GM19455 (cell line): Measurements from ENCODE around the gene GALNT13.

Experiments used
- ATAC-seq: cut with Tn5 transposase; IDR thresholded peaks from one replicate; pipeline ENCODE4 v1.9.1; 2021; ENCODE audit not compliant: unreplicated experiment

The GALNT13 gene

DNA sequence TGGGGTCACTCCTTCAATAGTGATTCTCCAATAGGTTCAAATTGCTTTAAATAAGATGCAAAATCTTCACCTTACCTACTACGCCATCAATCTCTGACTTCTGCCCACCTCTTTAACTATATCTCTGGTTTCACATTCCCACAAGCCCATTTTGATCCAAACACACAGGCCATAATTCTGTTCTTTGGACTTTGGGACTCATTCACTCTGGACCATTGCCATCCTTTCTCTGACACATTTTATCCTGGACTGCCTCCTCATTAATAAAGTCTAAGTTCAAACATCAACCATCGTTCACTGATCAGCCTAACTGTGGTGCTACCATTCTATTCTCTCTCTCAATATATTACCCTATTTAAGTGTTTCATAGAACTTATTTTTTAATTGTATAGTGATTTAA lies 332.2 kb downstream of the GALNT13 start:
- ATAC-seq: no peak

DNA sequence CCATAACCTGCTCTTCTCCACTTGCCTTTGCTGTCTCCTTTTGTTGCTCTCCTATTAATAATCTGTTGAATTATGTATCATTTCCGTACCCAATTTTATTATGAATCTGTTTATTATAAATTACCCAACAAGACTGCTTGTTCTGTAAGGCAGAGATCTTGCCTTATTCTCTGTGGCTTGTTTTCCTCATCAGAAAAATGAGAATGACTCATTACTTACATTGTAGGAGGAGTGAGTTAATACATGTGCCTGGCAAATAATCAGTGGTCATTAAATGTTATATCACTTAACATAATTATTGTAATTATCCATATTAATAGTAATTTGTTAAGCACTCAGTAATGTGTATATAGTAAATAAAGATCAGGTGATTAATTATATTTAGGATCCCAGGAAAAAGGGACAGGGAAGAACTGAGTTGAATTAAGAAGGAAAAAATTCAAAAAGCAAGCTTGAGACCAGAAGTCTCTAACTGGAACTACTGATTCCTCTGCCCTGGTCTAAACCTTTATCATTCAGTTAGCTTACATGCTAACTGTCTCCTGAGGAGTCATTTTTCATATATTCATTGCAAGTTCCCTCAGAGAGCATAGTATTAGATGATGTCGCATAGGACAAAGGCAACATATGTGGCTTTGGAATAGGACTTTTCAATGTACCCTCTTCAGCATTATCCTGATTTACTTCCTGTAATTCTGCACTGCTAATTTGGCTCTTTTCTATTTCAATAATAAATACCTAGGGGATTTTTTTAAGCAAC lies 335.7 kb downstream of the GALNT13 start:
- no peak for ATAC-seq

DNA sequence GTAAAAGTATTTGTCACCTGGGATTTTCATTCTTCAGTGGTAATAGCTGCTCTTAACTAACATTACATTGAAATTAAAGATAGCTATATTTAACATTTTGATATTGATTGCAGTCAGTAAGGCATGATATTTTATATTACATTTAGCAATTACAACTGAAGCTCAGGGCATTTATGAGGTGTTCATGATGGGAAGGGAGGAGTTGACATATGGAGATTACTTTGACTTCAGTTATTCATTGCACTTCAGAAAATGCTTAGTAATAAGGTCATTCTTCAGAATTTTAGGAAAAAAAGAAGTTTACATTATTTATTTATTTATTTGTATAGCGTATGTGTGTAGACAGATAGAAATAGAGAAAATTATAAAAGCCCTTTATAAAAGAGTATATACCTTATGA lies 352.0 kb downstream of the GALNT13 start:
- no peak for ATAC-seq

DNA sequence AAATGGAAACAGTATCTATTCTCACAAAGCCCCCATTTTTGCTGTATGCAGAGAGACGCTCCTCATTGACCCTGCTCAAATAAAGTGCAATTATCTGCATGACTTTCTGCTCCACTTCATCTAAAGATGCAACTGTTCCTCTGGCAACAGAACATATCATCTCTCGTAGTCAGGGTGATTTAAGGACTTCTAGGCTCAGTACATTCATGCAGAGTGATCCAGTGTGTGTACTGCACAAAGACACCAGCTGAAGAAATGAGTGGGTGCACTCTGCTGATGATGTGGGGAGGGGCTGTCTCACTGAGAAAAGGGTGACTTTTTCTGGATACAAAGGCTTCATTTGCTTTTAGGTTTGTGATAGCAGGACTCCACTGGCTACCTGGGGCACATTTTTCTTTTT lies 355.2 kb downstream of the GALNT13 start:
- no peak for ATAC-seq

DNA sequence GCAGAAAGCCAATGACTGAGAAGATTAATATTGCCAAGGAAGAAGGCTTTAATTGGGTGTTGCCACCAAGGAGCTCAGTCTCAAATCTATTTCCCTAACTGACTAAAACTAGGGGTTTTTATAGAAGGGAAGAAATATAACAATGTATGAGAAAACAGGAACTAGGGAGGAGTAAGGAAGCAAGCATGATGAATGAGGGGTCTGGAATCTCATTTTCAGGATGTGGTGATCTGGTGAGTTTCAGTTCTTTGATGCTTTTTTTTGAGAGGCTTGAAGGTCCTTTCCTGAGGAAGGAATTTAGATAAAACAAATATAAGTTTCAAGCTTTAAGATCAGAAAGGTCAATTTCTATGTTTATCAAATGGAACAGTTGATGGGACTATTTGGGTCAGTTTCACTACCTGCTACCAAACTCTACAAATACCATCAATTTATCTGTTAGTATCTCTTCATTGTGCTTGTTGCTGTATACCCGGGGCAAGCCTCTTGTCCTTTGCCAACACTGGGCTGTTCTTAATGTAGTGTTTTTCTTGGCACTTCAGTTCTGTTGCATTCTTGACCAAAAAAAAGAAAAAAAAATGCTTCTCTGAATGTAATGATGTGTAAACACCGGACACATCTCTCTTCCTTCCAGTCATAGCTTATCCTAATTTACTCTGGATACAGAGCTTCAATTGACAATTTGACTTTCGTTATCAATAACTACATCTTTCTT lies 357.0 kb downstream of the GALNT13 start:
- no peak for ATAC-seq

DNA sequence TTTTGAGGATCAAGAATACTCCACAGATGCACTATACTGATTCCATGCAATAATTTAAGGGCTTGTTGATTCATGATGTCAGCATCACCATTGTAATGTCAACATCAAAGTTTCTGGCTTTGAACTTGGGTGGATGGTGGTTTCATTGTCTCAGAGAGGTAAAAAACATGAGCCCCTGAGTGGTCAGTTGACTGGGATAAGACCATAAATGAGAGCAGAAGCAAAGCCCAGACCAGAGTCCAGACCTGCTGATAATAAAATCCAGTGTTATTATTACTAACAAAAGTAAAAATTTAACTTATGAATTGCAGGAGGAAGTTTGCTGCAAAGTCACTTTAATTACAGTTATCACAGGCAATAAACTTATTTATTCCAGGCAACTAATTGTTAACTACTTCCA lies 358.2 kb downstream of the GALNT13 start:
- no peak for ATAC-seq

DNA sequence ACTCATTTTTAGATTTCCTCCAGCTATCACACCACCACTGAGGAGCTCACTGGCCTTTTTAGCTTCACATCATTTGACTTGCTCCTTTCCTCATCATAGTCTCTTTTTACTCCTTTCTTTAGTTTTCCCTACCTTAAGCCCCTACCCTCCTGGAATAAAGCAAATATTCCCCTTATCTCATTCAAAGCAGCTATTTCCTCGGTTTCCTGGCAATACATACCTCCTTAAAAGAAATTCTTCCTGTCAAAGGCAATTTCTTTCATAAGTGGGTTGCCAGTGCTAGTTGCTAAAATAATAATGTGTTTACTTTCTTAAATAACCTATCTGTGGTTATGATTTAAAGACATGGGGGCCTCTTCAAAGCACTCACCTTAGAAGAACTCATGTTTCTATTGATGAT lies 359.3 kb downstream of the GALNT13 start:
- ATAC-seq: no peak

DNA sequence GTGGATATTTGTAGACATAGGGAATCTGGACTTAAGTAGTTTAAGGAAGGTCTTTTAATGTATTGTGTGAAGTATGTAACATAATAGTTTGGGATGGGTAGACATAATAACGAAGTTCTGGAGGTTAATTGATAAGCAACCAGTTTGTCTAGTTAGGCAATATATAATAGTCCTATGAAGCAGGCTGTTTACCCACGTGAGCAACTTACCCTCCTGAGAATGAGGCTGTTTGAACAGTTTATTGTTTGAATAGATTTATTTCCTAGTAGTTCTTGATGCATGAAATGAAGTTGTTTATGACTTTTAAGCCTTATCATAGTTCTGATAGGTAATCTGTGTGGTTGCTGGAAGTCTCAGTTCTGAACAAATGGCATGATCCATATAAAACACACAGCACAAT lies 361.5 kb downstream of the GALNT13 start:
- no peak for ATAC-seq

DNA sequence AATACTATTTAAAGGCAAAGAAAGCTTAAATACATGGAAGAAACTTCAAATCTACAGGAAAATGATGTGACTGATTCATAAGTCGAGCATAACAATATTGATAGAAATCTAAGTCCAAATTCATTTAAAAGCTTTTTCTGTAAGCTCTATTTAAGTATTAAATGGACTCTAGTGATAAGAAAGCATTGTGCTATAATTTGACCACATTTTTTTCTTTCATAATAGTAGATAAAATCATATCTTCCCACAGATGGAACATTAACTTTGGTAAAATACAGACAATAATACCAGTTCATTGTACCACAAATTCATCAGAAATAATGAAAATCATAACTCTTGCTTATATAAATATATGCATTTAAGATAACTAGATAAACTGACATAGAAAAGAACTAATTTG lies 366.5 kb downstream of the GALNT13 start:
- no peak for ATAC-seq

DNA sequence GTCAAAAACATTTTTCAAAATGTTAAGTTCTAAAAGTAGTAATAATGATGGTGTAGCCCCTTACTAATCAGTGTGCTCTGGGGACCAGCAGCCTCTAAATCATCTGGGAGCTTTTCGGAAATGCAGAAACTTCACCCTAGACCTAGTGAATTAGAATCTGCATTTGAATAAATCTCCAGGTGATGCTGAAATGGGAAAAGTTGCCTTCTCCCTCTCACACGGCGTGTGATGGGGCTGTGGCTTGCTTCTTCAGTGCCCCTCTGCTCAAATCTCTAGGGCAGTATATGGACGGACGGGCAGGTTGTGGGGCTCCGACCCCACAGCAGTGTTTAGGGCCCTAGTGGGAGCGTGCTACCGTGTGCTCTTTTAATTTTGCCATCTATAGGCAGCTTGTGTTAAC lies 368.6 kb downstream of the GALNT13 start:
- ATAC-seq: no peak

DNA sequence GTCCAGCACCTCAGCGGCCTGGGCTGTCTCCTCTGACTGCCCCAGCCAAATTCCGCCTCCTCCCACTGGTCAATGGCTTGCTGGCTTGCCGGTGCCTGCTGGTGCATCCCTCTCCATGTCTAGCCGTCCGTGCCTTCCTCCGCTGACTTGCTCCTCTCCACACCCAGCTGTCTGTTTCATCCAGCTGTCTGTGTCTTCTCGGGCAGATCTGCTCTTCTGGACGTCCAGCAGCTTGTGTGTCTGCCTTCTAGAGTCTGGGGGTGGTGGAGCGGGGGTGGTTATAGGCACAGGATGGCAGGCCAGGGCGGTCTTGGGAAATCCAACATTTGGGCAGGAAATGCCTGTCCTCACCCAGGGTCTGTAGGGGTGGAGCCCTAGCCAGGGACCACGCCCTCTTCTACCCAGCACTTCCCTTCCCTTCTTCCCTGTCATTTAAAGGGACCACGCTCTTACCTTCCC lies 369.2 kb downstream of the GALNT13 start:
- no peak for ATAC-seq

DNA sequence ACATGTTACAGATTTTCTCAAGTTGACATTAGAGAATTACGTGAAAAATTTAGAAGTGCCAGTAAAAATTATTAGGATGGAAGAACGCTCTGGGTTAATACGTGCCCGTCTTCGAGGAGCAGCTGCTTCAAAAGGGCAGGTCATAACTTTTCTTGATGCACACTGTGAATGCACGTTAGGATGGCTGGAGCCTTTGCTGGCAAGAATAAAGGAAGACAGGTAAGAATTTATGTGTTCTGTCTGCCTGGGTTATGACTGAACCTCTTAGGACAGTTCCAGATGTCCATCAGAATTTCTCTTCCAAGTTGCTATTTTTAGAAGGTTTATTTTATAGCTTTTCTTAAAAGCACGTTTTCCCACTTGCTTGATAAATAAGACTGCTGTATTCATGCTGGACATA lies 371.0 kb downstream of the GALNT13 start:
- no peak for ATAC-seq

DNA sequence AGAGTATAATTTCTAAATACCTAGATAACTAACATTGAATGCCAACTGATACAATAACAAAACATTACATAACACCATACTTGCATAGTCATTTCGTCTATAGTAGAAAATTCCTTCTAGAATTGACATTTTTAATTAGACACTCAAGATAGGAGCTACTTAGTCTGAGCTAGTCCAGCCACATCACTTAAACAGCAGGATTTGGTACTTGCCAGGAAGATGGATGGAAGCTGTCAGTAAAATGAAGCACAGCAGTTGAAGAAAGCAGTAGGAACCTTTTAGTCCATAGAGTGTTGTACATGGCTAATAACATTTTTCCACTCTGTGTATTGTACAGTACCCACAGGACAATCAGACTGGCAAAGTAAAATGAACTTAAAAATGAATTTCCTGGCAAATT lies 372.0 kb downstream of the GALNT13 start:
- no peak for ATAC-seq

DNA sequence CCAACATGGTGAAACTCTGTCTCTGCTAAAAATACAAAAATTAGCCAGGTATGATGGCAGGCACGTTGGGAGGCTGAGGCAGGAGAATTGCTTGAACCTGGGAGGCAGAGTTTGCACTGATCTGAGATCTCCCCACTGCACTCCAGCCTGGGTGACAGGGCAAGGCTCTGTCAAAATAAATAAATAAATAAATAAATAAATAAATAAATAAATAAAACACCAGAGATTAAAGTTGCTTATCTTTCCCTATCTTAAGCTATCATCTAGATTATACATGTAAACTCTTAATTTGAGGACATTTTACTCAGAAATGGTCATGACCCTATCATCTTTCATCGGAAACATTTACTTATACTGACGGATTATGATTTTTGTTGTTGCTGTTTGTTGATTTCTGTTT lies 373.2 kb downstream of the GALNT13 start:
- no peak for ATAC-seq

DNA sequence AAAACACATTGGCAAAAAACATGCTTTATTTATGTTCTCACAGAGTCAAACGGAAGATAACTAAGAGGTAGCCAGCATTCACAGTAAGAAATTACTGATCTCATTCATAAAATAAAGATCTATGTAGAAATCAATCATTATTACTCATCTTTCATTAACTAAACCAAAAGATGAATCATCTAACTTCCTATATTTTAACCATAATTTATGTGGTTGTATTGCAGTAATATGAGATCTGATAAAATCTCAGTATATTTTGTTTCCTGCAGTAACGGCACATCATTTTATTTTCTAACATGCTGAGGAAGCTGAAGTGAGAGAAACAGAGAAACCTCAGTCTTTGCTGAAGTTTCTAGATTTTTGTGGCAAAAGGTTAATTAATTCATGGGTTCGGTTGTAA lies 375.8 kb downstream of the GALNT13 start:
- no peak for ATAC-seq

DNA sequence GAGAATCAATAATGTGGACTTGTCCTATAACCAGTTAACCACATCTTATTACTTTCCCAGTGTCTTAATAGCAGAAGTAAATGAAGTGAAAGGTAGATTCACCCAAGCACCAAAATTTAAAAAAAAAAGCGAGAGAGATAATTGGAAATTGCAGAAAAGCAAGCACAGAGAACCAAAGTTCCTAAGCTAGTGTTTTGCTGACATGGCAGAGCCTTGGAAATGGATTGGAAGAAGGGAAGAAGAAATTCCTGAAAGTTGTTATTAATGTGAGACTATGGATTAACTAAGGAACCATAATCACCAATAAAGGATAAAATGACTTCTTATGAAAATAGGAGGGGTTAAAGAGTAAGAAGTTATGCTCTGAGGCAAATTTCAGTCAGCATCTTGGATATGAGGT lies 384.4 kb downstream of the GALNT13 start:
- ATAC-seq: no peak

DNA sequence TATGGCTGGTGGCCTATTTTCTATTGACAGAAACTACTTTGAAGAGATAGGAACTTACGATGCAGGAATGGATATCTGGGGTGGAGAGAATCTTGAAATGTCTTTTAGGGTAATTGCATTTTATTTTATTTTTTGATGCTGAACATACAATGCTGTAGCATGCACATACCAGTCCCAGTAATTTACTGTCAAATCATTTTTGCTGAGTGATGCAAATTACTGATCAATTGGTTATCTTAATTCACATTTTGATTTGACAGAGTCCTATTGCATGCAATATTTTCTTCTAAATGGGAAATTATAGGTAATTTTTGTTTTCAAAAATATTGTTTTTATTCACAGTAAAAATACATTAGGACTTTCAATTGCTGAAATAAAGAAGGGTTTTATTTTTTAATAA lies 387.3 kb downstream of the GALNT13 start:
- ATAC-seq: no peak

DNA sequence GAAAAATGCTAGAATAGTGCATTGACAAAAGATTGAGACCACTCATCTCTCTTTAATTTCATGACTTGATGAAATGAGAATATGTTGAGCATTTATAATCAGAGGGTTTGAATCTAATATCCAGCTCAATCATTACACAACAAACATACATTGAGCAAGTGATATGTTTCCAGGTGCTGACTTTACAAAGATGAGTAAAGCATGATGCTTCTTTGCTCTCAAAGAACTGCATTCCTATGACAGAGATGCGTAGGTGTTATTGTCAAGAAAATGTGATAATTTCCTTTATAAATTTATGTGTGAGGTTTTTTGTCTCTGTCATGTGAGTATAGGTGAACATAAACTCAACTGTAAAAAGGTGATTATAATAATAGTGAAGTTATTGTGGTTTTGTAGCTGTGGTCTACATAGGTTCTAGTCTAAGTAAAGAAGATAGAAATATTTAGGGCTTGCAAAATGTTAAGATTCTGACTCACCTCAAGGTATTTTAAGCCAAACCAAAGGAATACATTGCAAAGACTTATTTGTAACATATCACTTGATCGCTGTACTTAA lies 389.8 kb downstream of the GALNT13 start:
- no peak for ATAC-seq

DNA sequence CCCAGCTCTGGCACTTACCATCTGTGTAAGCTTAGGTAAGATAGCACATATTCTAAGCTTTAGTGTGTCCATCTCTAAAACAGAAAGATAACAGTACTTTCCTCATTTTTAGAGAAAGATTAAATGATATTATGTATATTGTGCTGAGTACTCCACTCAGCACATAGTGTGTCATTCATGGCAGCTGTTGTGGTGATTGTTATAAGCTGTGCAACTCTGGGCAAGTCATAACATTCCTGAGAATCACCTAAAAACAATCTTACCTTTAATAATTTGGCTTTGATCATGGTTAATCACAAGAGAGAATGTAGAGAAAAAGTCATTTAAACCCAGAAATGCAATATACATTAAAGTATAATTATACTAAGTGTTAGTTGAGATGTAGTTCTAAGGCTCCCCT lies 391.5 kb downstream of the GALNT13 start:
- ATAC-seq: no peak

DNA sequence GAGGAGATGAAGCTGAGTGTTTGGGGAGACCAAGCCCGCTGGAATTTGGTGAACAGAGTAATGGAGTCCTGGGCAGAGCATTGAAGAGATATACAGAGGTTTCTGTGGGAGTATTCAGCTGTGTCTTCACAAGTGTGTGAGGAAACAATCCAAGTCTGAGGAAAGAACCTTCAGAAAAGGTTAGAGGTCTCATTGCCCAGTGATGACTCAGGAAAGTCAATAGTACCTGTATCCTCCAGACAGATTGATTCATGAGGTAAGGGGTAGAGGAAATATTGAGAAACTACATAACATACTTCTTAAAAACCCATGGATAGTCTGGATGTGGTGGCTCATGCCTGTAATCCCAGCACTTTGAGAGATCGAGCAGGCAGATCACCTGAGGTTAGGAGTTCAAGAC lies 392.3 kb downstream of the GALNT13 start:
- no peak for ATAC-seq

DNA sequence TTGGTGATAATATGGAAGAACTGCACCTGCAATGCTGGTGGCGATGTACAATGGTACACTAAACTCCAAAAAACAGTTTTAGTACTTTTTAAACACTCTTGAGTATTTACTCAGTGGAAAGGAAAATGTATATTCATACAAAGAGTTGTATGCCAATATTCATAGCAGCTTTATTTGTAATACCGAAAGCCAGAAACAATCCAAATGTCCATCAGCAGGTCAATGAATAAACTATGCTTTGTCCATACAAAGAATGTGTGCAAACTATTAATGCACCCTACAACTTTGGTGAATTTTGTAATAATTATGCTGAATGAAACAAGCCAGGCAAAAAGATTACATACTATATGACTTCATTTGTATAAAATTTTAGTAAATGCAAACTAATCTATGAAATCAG lies 396.3 kb downstream of the GALNT13 start:
- ATAC-seq: no peak

DNA sequence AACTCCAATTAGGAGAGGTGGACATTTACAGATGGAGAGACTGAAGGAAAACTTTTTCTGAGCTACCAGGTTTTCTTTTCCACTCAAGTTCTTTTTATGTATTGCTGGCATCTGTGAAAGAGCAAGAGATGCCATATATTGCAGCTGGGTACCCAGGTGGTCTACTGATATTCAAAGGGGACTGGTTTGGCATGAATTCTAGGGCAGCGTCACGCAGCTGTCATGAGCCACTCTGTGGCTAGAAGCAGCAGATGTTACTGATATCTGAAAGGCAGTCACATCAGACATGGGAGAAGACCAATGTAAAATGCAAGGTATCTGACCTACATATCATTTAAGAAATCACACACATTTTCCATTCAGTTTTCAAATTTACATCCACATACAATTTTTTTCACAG lies 408.8 kb downstream of the GALNT13 start:
- ATAC-seq: no peak
